Panc1 (cell line): ENCODE data around the gene PARS2. TPM values are rescaled to one million over a fixed set of nuclear protein-coding genes. Genes with fewer than 3 reads are reported as not detected.

Experiments
- ATAC-seq: fragments of 200-7000 bp; cut with Tn5 transposase; 2 replicates; pipeline ENCODE4 v1.9.1; 2020; ENCODE audit warnings: mild to moderate bottlenecking, moderate library complexity
- BruUV-seq: library from RNA; stranded (reverse); fragments of 400-500 nt; replicated peaks from 2 replicates; lab custom pipeline; 2021; lab: Mats Ljungman, UMichigan
- CTCF ChIA-PET: fragments of 300-600 bp; sonication (Branson Sonifier 250); formaldehyde crosslinking; loops from one replicate; lab custom pipeline; 2022; ENCODE audit warnings: antibody characterized with exemption; lab: Charles Lee
- POLR2A ChIA-PET: fragments of 300-600 bp; sonication (Branson Sonifier 250); formaldehyde crosslinking; loops from one replicate; lab custom pipeline; 2022; ENCODE audit warnings: antibody characterized with exemption; lab: Charles Lee
- DNase-seq: peaks from one replicate; pipeline ENCODE4 v3.0.0-alpha.2; 2010; ENCODE audit warnings: low read depth, low spot score
- H3K27ac ChIP-seq: 2 replicates; pipeline ENCODE4 v1.5.1; 2011; ENCODE audit warnings: mild to moderate bottlenecking, low read length, inconsistent platforms
- H3K27me3 ChIP-seq: fragments of 200-500 bp; sonication (Bioruptor generic); 2 replicates; pipeline ENCODE4 v1.6.0; 2014; ENCODE audit warnings: low read length, inconsistent platforms; ENCODE audit not compliant: control insufficient read depth, insufficient read depth
- H3K36me3 ChIP-seq: fragments of 200-500 bp; sonication (Bioruptor generic); 2 replicates; pipeline ENCODE4 v1.5.1; 2014; ENCODE audit warnings: inconsistent platforms, mild to moderate bottlenecking, low read length, moderate library complexity; ENCODE audit not compliant: control insufficient read depth, insufficient read depth
- H3K4me1 ChIP-seq: 2 replicates; pipeline ENCODE4 v1.5.1; 2011; ENCODE audit warnings: inconsistent platforms, mild to moderate bottlenecking, low read length, moderate library complexity; ENCODE audit not compliant: control insufficient read depth, insufficient read depth
- H3K4me3 ChIP-seq, 2 experiments: 2 replicates each; pipeline ENCODE4 v1.5.1; 2011 to 2012; ENCODE audit warnings: low read depth in 2 of 2, low read length in 2 of 2, mild to moderate bottlenecking in 2 of 2, inconsistent platforms in 1 of 2, moderate library complexity in 1 of 2
- H3K9me3 ChIP-seq: fragments of 200-500 bp; sonication (Bioruptor generic); 2 replicates; pipeline ENCODE4 v1.5.1; 2014; ENCODE audit warnings: low read depth, mild to moderate bottlenecking, inconsistent platforms, low read length, moderate library complexity; ENCODE audit not compliant: control insufficient read depth, insufficient read depth
- CTCF ChIP-seq: fragments of 450-650 bp; IDR thresholded peaks from 2 replicates; pipeline ENCODE4 v1.5.1; 2017; ENCODE audit warnings: mild to moderate bottlenecking
- POLR2AphosphoS5 ChIP-seq: IDR thresholded peaks from 2 replicates; pipeline ENCODE4 v1.6.1; 2012; ENCODE audit warnings: mild to moderate bottlenecking, low read depth, low read length, moderate library complexity
- REST ChIP-seq, 2 experiments: IDR thresholded peaks; 2 replicates each; pipeline ENCODE4 v1.6.1; 2011 to 2012; ENCODE audit warnings: low read depth in 2 of 2, control low read depth in 1 of 2, low read length in 1 of 2, mild to moderate bottlenecking in 1 of 2, moderate library complexity in 1 of 2; ENCODE audit not compliant: insufficient read depth in 1 of 2
- SIN3A ChIP-seq: IDR thresholded peaks from 2 replicates; pipeline ENCODE4 v1.6.1; 2012; ENCODE audit warnings: low read depth, mild to moderate bottlenecking, low read length, moderate library complexity, borderline replicate concordance; ENCODE audit not compliant: insufficient read depth
- TCF7L2 ChIP-seq: IDR thresholded peaks from 2 replicates; pipeline ENCODE4 v1.6.1; 2011; ENCODE audit warnings: mild to moderate bottlenecking, low read depth, low read length, inconsistent platforms
- in situ Hi-C: cut with HindIII; loops from 2 replicates; pipeline ENCODE4 v1.10.0; 2016; ENCODE audit warnings: low sequenced_read_pairs, low pct_unique_long_range_greater_than_20kb
- intact Hi-C: fragments of 100-400 bp; cut with micrococcal nuclease; formaldehyde crosslinking; loops from one replicate; pipeline ENCODE4 v1.10.0; 2022; ENCODE audit not compliant: unreplicated experiment
- total RNA-seq: library from RNA; stranded (reverse); gene quantifications from one replicate; pipeline ENCODE4 v1.2.1, GENCODE V29; 2021; ENCODE audit not compliant: unreplicated experiment

Gene PARS2
- total RNA-seq, 1 experiment from 2014 or later: 4.4 TPM

GRCh38 chr1:54805981-54806381 is 41.7 kb upstream of the PARS2 start:
- DNase-seq: no peak
- H3K4me3 ChIP-seq: no peak overlapping the region
- no peaks in the 10 kb centered on the region for H3K36me3 ChIP-seq
- POLR2A ChIA-PET: no interaction called here
- no peaks in the 10 kb centered on the region for H3K27me3 ChIP-seq
- no peak overlapping the region for H3K27ac ChIP-seq
- ATAC-seq: no peak
- no peaks in the 10 kb centered on the region for H3K4me1 ChIP-seq
- no peaks in the 10 kb centered on the region for H3K9me3 ChIP-seq
- CTCF ChIA-PET: no interaction called here
- in situ Hi-C loops (no loop called here), intact Hi-C loops (no loop called here)
- TF ChIP-seq TCF7L2 (no peak), CTCF (no peak), SIN3A (no peak), REST (IDR thresholded peaks at IDR 0.05; ENCODE audit: insufficient read depth in 1 of 2, low read depth in 2 of 2, low read length in 1 of 2) (no peak), POLR2AphosphoS5 (no peak)
- BruUV-seq: no TSS peak

GRCh38 chr1:54805466-54805865 is 41.1 kb upstream of the PARS2 start:
- H3K4me3 ChIP-seq: no peak overlapping the region
- ATAC-seq (no peak), DNase-seq (no peak)
- no peaks in the 10 kb centered on the region for H3K4me1 ChIP-seq
- no peaks in the 10 kb centered on the region for H3K36me3 ChIP-seq
- intact Hi-C loops: no loop called here
- H3K27ac ChIP-seq: no peak overlapping the region
- ChIA-PET CTCF (no interaction called here), POLR2A (no interaction called here)
- H3K27me3 ChIP-seq: no peaks in the 10 kb centered on the region
- H3K9me3 ChIP-seq: no peaks in the 10 kb centered on the region
- in situ Hi-C loops: no loop called here
- no TSS peak for BruUV-seq
- TF ChIP-seq REST (IDR thresholded peaks at IDR 0.05; ENCODE audit: insufficient read depth in 1 of 2, low read depth in 2 of 2, low read length in 1 of 2) (no peak), CTCF (no peak), TCF7L2 (no peak), SIN3A (no peak), POLR2AphosphoS5 (no peak)
